ENCODE data around the gene STYXL1. TPM values are rescaled to one million over a fixed set of nuclear protein-coding genes. Genes with fewer than 3 reads are reported as not detected.

STYXL1 gene
- total RNA-seq, 2 experiments from 2014 or later: 37.3 to 40.4 TPM

GRCh38 chr7:76074306-76074971 lies 26.6 kb upstream of the STYXL1 start:
- ChIA-PET CTCF (interaction anchor here (1.0 kb wide), 1 partner anchor 103 kb away, joined by 4 read pairs; no protein-coding TSS in a partner anchor), POLR2A (no interaction called here)
- Mint-ChIP-seq H3K27me3 (no peaks in the 10 kb centered on the region), H3K27ac (no peak overlapping the region), H3K4me3 (no peak overlapping the region), H3K4me1 (peaks cover 16% of the 10 kb centered on the region), H3K36me3 (ENCODE audit: low read depth) (no peaks in the 10 kb centered on the region), H3K9me3 (no peaks in the 10 kb centered on the region)
- no peak for DNase-seq

GRCh38 chr7:76073335-76073990 lies 25.7 kb upstream of the STYXL1 start:
- no peaks in the 10 kb centered on the region for H3K36me3 Mint-ChIP-seq (ENCODE audit: low read depth)
- H3K4me1 Mint-ChIP-seq: peaks cover 16% of the 10 kb centered on the region
- ChIA-PET CTCF (no interaction called here), POLR2A (no interaction called here)
- no peaks in the 10 kb centered on the region for H3K9me3 Mint-ChIP-seq
- no peak overlapping the region for H3K27ac Mint-ChIP-seq
- no peak overlapping the region for H3K4me3 Mint-ChIP-seq
- no peaks in the 10 kb centered on the region for H3K27me3 Mint-ChIP-seq
- no peak for DNase-seq

- Mint-ChIP-seq H3K4me3 (no peak overlapping the region), H3K9me3 (no peaks in the 10 kb centered on the region), H3K36me3 (ENCODE audit: low read depth) (peaks cover 3% of the 10 kb centered on the region), H3K27me3 (no peaks in the 10 kb centered on the region), H3K4me1 (peaks cover 11% of the 10 kb centered on the region), H3K27ac (no peak overlapping the region)
- ChIA-PET POLR2A (no interaction called here), CTCF (interaction anchor here (0.6 kb wide), 1 partner anchor 17 kb away, joined by 3 read pairs; no protein-coding TSS in a partner anchor)
- no peak for DNase-seq
Measured at GRCh38 chr7:76072243-76073148, 24.7 kb upstream of the STYXL1 start.

- no peak overlapping the region for H3K27ac Mint-ChIP-seq
- H3K4me1 Mint-ChIP-seq: peaks cover 4% of the 10 kb centered on the region
- H3K9me3 Mint-ChIP-seq: no peaks in the 10 kb centered on the region
- ChIA-PET POLR2A (no interaction called here), CTCF (interaction anchor here (0.6 to 1.0 kb wide), 2 partner anchors 18 to 51 kb away, joined by 3 read pairs; no protein-coding TSS in a partner anchor)
- H3K36me3 Mint-ChIP-seq (ENCODE audit: low read depth): peaks cover 8% of the 10 kb centered on the region
- DNase-seq: no peak
- H3K27me3 Mint-ChIP-seq: no peaks in the 10 kb centered on the region
- H3K4me3 Mint-ChIP-seq: no peak overlapping the region
Measured at GRCh38 chr7:76071316-76072242, 23.8 kb upstream of the STYXL1 start.

- DNase-seq: no peak
- ChIA-PET POLR2A (no interaction called here), CTCF (interaction anchor here (1.4 kb wide), 1 partner anchor 62 kb away, joined by 4 read pairs; no protein-coding TSS in a partner anchor)
- Mint-ChIP-seq H3K27ac (no peak overlapping the region), H3K9me3 (no peaks in the 10 kb centered on the region), H3K36me3 (ENCODE audit: low read depth) (peaks cover 30% of the 10 kb centered on the region), H3K4me3 (no peak overlapping the region), H3K4me1 (peaks cover 8% of the 10 kb centered on the region), H3K27me3 (no peaks in the 10 kb centered on the region)
Measured at GRCh38 chr7:76069238-76069638, 21.4 kb upstream of the STYXL1 start.

GRCh38 chr7:76066716-76067503 lies 19.1 kb upstream of the STYXL1 start:
- no peaks in the 10 kb centered on the region for H3K27me3 Mint-ChIP-seq
- no peak overlapping the region for H3K27ac Mint-ChIP-seq
- CTCF ChIA-PET: no interaction called here
- H3K36me3 Mint-ChIP-seq (ENCODE audit: low read depth): peaks cover 48% of the 10 kb centered on the region
- no peak for DNase-seq
- no peaks in the 10 kb centered on the region for H3K9me3 Mint-ChIP-seq
- no peak overlapping the region for H3K4me3 Mint-ChIP-seq
- POLR2A ChIA-PET: interaction anchor here (1.3 kb wide), 1 partner anchor 14 kb away, joined by 3 read pairs; no protein-coding TSS in a partner anchor
- peaks cover 8% of the 10 kb centered on the region for H3K4me1 Mint-ChIP-seq

GRCh38 chr7:76065016-76065612 lies 17.3 kb upstream of the STYXL1 start:
- ChIA-PET POLR2A (no interaction called here), CTCF (no interaction called here)
- H3K27me3 Mint-ChIP-seq: no peaks in the 10 kb centered on the region
- no peak for DNase-seq
- H3K4me1 Mint-ChIP-seq: peaks cover 8% of the 10 kb centered on the region
- H3K27ac Mint-ChIP-seq: no peak overlapping the region
- no peaks in the 10 kb centered on the region for H3K9me3 Mint-ChIP-seq
- H3K36me3 Mint-ChIP-seq (ENCODE audit: low read depth): peaks cover 64% of the 10 kb centered on the region
- no peak overlapping the region for H3K4me3 Mint-ChIP-seq

GRCh38 chr7:76064208-76064970 lies 16.6 kb upstream of the STYXL1 start:
- Mint-ChIP-seq H3K27me3 (no peaks in the 10 kb centered on the region), H3K27ac (no peak overlapping the region), H3K36me3 (ENCODE audit: low read depth) (peaks cover 72% of the 10 kb centered on the region), H3K9me3 (no peaks in the 10 kb centered on the region), H3K4me1 (peaks cover 8% of the 10 kb centered on the region), H3K4me3 (no peak overlapping the region)
- ChIA-PET CTCF (no interaction called here), POLR2A (no interaction called here)
- DNase-seq: no peak

GRCh38 chr7:76063525-76063924 lies 15.7 kb upstream of the STYXL1 start:
- Mint-ChIP-seq H3K4me1 (peaks cover 8% of the 10 kb centered on the region), H3K9me3 (no peaks in the 10 kb centered on the region), H3K27ac (no peak overlapping the region), H3K4me3 (no peak overlapping the region), H3K27me3 (no peaks in the 10 kb centered on the region), H3K36me3 (ENCODE audit: low read depth) (peaks cover 77% of the 10 kb centered on the region)
- DNase-seq: no peak
- ChIA-PET CTCF (no interaction called here), POLR2A (no interaction called here)

- no peak overlapping the region for H3K4me3 Mint-ChIP-seq
- ChIA-PET CTCF (no interaction called here), POLR2A (no interaction called here)
- H3K27ac Mint-ChIP-seq: no peak overlapping the region
- no peaks in the 10 kb centered on the region for H3K9me3 Mint-ChIP-seq
- H3K4me1 Mint-ChIP-seq: peaks cover 8% of the 10 kb centered on the region
- no peaks in the 10 kb centered on the region for H3K27me3 Mint-ChIP-seq
- DNase-seq: no peak
- peaks cover 81% of the 10 kb centered on the region for H3K36me3 Mint-ChIP-seq (ENCODE audit: low read depth)
Measured at GRCh38 chr7:76063114-76063513, 15.3 kb upstream of the STYXL1 start.

GRCh38 chr7:76062254-76062653 lies 14.5 kb upstream of the STYXL1 start:
- Mint-ChIP-seq H3K36me3 (ENCODE audit: low read depth) (peaks cover 84% of the 10 kb centered on the region), H3K4me3 (no peak overlapping the region), H3K9me3 (no peaks in the 10 kb centered on the region), H3K27me3 (no peaks in the 10 kb centered on the region), H3K27ac (no peak overlapping the region), H3K4me1 (peaks cover 8% of the 10 kb centered on the region)
- POLR2A ChIA-PET: no interaction called here
- DNase-seq: no peak
- CTCF ChIA-PET: no interaction called here

Data from activated CD4-positive, alpha-beta memory T cell treated with anti-CD3 and anti-CD28 coated beads, Interleukin-2, amount 10 ng/mL, durations not matched to agents 7 days and 5 days (primary cell).